Sigmoid colon (tissue), 4 donors: Measurements from ENCODE around the gene RNU1-4.
"Not testable (repeated sequence)": the region's sequence is repeated elsewhere in the genome, so short reads cannot be mapped to it uniquely, and the experiment has no call there.

ENCODE experiments used
- POLR2A ChIP-seq, 2 donors: fragments of 450-650 bp; IDR thresholded peaks; one replicate each; pipeline ENCODE4 v1.6.1; 2016; ENCODE audit warnings: antibody characterized with exemption in 2 of 2, mild to moderate bottlenecking in 2 of 2, moderate library complexity in 2 of 2
- POLR2AphosphoS5 ChIP-seq, 4 donors: sonication (generic); formaldehyde crosslinking; IDR thresholded peaks; one replicate each; pipeline ENCODE4 v1.6.1; 2017; ENCODE audit warnings: antibody characterized with exemption in 4 of 4
- TF ChIP-seq, protein P1 (sequence below), 4 experiments: fragments of 450-650 bp in 3 of 4; fragments of 200-600 bp in 1 of 4; IDR thresholded peaks; one replicate each; pipeline ENCODE4 v1.5.1; 2016 to 2019; ENCODE audit warnings: antibody characterized with exemption in 4 of 4, mild to moderate bottlenecking in 3 of 4, moderate library complexity in 2 of 4

DNA sequence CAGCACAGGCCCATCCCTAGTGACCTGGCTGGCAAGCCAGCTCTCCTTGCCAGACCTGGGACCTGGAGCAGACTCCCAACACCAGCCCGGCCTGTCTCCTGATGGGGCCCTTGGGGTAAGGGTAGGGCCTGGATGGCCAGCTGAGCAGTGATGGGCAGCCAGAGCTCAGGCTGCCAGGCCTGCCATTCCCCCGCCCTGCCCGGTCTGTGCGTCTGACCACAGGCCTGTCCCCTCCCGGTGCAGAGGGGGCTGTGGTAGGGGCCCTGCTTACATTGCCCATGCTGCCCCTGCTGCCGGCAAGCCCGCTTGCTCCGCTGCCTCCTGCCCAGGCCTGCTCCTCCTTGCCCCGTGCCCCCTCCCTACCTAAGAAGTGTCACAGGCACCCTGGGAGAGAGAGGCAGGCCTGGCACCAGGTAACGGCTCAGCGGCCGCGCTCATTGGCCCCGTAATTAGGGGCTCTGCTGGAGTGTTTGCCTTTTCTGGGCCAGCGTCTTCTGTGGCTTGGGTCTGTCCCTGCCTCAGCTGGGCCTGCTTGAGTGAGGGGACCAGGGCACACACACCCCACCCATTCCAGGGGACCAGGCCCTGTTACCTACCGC lies 35.7 kb upstream of the RNU1-4 start:
- TF ChIP-seq, protein P1, sequence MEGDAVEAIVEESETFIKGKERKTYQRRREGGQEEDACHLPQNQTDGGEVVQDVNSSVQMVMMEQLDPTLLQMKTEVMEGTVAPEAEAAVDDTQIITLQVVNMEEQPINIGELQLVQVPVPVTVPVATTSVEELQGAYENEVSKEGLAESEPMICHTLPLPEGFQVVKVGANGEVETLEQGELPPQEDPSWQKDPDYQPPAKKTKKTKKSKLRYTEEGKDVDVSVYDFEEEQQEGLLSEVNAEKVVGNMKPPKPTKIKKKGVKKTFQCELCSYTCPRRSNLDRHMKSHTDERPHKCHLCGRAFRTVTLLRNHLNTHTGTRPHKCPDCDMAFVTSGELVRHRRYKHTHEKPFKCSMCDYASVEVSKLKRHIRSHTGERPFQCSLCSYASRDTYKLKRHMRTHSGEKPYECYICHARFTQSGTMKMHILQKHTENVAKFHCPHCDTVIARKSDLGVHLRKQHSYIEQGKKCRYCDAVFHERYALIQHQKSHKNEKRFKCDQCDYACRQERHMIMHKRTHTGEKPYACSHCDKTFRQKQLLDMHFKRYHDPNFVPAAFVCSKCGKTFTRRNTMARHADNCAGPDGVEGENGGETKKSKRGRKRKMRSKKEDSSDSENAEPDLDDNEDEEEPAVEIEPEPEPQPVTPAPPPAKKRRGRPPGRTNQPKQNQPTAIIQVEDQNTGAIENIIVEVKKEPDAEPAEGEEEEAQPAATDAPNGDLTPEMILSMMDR (IDR thresholded peaks at IDR 0.05) = not testable (repeated sequence)
- TF ChIP-seq POLR2AphosphoS5, POLR2A (IDR thresholded peaks at IDR 0.05): not testable (repeated sequence)
